Nephron (organoid): ENCODE results near the gene GFY.
"Not testable (repeated sequence)": the region's sequence is repeated elsewhere in the genome, so short reads cannot be mapped to it uniquely, and the experiment has no call there.

ENCODE experiments used
- H3K27ac Mint-ChIP-seq, 3 experiments: 2 replicates each; pipeline ENCODE4 v1.8.0; 2020; ENCODE audit warnings: mixed read lengths in 3 of 3, mild to moderate bottlenecking in 2 of 3, moderate library complexity in 1 of 3
- H3K27me3 Mint-ChIP-seq: 2 replicates; pipeline ENCODE4 v1.8.0; 2021; ENCODE audit warnings: low read depth, mild to moderate bottlenecking, moderate library complexity, mixed read lengths
- H3K36me3 Mint-ChIP-seq: 2 replicates; pipeline ENCODE4 v1.8.0; 2020; ENCODE audit warnings: low read depth, mixed read lengths
- H3K4me1 Mint-ChIP-seq: 2 replicates; pipeline ENCODE4 v1.8.0; 2020; ENCODE audit warnings: mixed read lengths
- H3K4me3 Mint-ChIP-seq, 3 experiments: 2 replicates each; pipeline ENCODE4 v1.8.0; 2020; ENCODE audit warnings: mild to moderate bottlenecking in 3 of 3, mixed read lengths in 3 of 3, moderate library complexity in 2 of 3
- H3K9me3 Mint-ChIP-seq: 2 replicates; pipeline ENCODE4 v1.8.0; 2020; ENCODE audit warnings: mixed read lengths
- TF ChIP-seq, protein P1 (sequence below), 3 experiments: fragments of 200-600 bp; sonication (generic); IDR thresholded peaks; one replicate each; pipeline ENCODE4 v1.5.0; 2021; ENCODE audit warnings: antibody characterized with exemption in 3 of 3; ENCODE audit not compliant: unreplicated experiment in 3 of 3

The GFY gene

DNA sequence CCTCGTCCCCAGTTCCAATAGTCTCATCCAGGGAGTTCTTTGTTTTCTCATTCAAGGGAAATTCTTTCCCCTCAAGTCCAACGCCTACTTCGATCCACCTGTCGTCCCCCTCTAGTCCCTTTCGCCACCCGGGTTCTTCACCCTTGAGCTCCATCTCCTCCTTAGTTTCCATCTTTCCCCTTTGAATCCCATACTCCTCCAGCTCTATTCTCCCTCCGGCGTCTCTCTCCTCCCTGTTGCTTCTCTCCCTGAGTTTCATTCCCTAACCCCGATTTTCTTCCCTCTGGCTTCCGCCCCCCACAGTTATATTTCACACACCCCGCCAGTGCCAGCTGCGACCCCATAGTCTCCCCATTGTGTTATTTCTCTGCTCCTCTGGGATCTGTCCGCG, 16.8 kb downstream of the GFY start:
- Mint-ChIP-seq H3K4me3 (peak overlapping the region; percentile 79 to 82 (median 82)), H3K36me3 (peaks cover 3% of the 10 kb centered on the region), H3K27ac (peak overlapping the region; percentile 3 to 88 (median 44)), H3K4me1 (peaks cover 27% of the 10 kb centered on the region), H3K9me3 (no peaks in the 10 kb centered on the region), H3K27me3 (peaks cover 72% of the 10 kb centered on the region)
- TF ChIP-seq, protein P1, sequence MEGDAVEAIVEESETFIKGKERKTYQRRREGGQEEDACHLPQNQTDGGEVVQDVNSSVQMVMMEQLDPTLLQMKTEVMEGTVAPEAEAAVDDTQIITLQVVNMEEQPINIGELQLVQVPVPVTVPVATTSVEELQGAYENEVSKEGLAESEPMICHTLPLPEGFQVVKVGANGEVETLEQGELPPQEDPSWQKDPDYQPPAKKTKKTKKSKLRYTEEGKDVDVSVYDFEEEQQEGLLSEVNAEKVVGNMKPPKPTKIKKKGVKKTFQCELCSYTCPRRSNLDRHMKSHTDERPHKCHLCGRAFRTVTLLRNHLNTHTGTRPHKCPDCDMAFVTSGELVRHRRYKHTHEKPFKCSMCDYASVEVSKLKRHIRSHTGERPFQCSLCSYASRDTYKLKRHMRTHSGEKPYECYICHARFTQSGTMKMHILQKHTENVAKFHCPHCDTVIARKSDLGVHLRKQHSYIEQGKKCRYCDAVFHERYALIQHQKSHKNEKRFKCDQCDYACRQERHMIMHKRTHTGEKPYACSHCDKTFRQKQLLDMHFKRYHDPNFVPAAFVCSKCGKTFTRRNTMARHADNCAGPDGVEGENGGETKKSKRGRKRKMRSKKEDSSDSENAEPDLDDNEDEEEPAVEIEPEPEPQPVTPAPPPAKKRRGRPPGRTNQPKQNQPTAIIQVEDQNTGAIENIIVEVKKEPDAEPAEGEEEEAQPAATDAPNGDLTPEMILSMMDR (IDR thresholded peaks at IDR 0.05; ENCODE audit: unreplicated experiment in 3 of 3), result no peak

DNA sequence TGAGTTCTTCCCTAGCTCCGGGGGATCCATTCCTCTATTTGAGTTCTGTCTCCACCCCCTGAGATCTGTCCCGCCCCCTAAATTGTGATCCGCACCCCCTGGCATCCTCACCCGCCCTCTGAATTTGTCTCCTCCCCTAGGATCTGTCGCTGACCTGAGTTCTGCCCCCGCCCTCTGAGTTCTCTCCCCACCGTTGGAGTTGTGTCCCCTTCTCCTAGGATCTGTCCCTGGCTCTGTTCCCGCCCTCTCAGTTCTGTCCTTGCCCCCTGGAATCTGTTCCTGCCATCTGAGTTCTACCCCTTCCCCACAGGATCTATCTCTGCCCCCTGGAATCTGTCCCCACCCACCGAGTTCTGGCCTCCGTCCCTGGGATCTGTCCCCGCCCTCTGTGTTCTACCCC, 17.2 kb downstream of the GFY start:
- peak overlapping the region; percentile 44 to 88 (median 73) for H3K27ac Mint-ChIP-seq
- peaks cover 3% of the 10 kb centered on the region for H3K36me3 Mint-ChIP-seq
- peaks cover 68% of the 10 kb centered on the region for H3K27me3 Mint-ChIP-seq
- peak overlapping the region; percentile 79 to 82 (median 82) for H3K4me3 Mint-ChIP-seq
- no peaks in the 10 kb centered on the region for H3K9me3 Mint-ChIP-seq
- peaks cover 27% of the 10 kb centered on the region for H3K4me1 Mint-ChIP-seq
- TF ChIP-seq, protein P1 (IDR thresholded peaks at IDR 0.05; ENCODE audit: unreplicated experiment in 3 of 3), result no peak

DNA sequence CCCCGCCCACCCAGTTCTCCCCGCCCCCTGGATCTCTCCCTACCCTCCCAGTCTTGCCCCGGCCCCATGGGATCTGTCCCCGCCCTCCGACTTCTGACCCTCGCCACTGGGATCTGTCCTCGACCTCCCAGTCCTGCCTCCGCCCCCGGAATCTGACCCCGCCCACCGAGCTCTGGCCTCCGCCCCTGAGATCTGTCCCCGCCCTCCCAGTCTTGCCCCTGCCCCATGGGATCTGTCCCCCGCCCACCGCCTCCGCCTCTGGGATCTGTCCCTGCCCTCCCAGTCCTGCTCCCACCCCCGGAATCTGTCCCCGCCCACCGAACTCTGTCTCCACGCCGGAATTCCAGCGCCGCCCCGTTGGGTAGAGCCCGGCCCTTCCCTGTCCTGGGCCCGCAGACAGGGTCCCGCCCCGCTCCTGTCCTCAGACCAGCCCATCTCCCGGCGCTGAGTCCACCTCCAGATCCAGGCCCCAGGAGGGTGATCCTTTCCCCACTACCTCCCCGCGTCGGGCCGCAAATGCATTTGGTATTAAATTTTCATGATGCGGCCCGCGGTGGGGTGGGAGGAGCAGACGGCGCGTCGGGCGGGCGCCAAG, 17.7 kb downstream of the GFY start:
- H3K27me3 Mint-ChIP-seq, result peaks cover 62% of the 10 kb centered on the region
- TF ChIP-seq, protein P1 (IDR thresholded peaks at IDR 0.05; ENCODE audit: unreplicated experiment in 3 of 3), result no peak

DNA sequence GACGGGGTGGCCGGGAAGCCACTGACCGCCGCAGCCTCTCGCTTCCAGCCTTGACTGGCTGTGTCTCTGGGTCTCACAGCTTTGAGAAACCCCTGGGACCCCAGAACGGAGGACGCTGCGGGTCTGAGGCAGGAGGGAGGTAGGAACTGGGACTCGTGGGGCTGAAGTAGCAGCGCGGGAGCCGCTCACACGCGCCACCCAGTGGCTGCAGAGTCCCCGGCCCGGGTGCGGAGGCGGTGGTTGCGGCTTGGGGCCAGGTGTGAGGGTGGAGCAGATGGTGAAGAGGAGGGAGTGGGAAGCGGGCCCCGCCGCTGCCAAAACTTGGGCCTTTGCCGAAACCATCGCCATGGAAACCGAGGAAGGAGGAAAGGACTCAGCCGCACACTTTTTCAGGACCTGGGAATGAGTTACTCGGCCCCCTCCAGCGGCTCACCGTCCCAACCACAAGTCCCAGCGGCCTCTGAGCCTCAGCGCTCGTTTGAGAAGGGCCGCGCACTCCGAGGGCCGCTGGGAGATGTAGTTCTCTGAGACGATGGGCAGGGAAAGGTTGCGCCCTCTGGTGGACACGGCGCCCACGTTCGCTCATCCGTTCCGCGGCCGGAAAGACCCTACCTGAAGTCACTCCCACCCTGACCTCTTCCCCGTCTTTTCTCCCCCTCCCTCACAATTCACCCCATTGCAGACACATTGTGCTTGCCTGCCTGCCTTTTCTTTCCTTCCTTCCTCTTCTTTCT, 18.3 kb downstream of the GFY start:
- no peaks in the 10 kb centered on the region for H3K9me3 Mint-ChIP-seq
- H3K36me3 Mint-ChIP-seq, result peaks cover 9% of the 10 kb centered on the region
- H3K4me1 Mint-ChIP-seq, result peaks cover 20% of the 10 kb centered on the region
- H3K27ac Mint-ChIP-seq, result peak overlapping the region; percentile 44 to 88 (median 73)
- TF ChIP-seq, protein P1 (IDR thresholded peaks at IDR 0.05; ENCODE audit: unreplicated experiment in 3 of 3), result peak; percentile 89 to 98 (median 91)
- H3K27me3 Mint-ChIP-seq, result peaks cover 56% of the 10 kb centered on the region
- H3K4me3 Mint-ChIP-seq, result peak overlapping the region; percentile 79 to 82 (median 82)

More for the DNA sequence above, 17.7 kb downstream of the GFY start:
- H3K27ac Mint-ChIP-seq, result peak overlapping the region; percentile 44 to 88 (median 73)
- peaks cover 27% of the 10 kb centered on the region for H3K4me1 Mint-ChIP-seq
- H3K36me3 Mint-ChIP-seq, result peaks cover 3% of the 10 kb centered on the region
- H3K4me3 Mint-ChIP-seq, result peak overlapping the region; percentile 79 to 82 (median 82)
- H3K9me3 Mint-ChIP-seq, result no peaks in the 10 kb centered on the region

DNA sequence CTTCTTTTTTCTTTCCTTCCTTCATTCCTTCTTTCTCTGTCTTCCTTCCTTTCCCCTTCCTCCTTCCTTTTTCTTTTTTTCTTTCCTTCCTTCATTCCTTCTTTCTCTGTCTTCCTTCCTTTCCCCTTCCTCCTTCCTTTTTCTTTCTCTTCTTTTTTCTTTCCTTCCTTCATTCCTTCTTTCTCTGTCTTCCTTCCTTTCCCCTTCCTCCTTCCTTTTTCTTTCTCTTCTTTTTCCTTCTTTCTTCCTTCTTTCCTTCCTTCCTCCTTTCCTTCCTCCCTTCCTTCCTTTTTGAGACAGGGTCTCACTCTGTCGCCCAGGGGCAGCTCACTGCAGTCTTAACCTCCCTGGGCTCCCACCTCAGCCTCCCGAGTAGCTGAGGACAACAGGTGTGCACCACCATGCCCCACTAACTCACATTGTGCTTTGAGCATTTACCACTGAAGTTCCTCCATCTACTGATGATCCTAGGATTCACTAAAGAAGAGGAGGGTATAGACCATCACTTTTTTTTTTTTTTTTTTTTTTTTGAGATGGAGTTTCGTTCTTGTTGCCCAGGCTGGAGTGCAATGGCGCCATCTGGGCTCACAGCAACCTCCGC, 19.0 kb downstream of the GFY start:
- H3K36me3 Mint-ChIP-seq, result peaks cover 15% of the 10 kb centered on the region

DNA sequence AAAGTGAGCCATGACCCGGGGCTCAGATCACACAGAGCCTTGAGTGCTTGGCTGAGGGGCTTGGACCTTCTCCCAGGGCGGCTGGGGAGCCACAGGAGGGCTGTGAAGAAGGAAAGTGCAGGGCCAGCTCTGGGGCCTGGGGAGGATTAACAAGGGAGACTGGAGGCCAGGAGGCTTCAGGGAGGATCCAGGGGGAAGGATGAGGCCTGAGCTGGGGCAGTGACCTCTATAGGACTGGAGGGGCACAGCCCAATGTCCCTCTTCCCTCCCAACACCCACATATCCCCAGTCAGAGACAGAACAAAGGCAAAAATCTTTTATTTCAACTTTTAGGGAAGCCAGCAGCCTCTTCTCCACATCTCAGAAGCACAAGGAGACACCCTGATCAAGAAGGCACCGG, 20.8 kb downstream of the GFY start:
- Mint-ChIP-seq H3K36me3 (peaks cover 28% of the 10 kb centered on the region), H3K4me1 (peaks cover 12% of the 10 kb centered on the region), H3K9me3 (no peaks in the 10 kb centered on the region), H3K27me3 (peaks cover 31% of the 10 kb centered on the region), H3K4me3 (peak overlapping the region; percentile 22 to 58 (median 51)), H3K27ac (peak overlapping the region in 1 of 3 experiments; percentile 28)
- TF ChIP-seq, protein P1 (IDR thresholded peaks at IDR 0.05; ENCODE audit: unreplicated experiment in 3 of 3), result no peak

More for the DNA sequence above, 19.0 kb downstream of the GFY start:
- peak overlapping the region; percentile 79 to 82 (median 82) for H3K4me3 Mint-ChIP-seq
- peaks cover 17% of the 10 kb centered on the region for H3K4me1 Mint-ChIP-seq
- peaks cover 49% of the 10 kb centered on the region for H3K27me3 Mint-ChIP-seq
- H3K27ac Mint-ChIP-seq, result peak overlapping the region; percentile 44 to 88 (median 73)
- not testable (repeated sequence) for H3K9me3 Mint-ChIP-seq
